H1 (cell line): ENCODE data around the gene SPG7.

Experiments used
- GABPA ChIP-seq: IDR thresholded peaks from 2 replicates; pipeline ENCODE4 v1.6.1; 2011; ENCODE audit warnings: mild to moderate bottlenecking, low read length, moderate library complexity, borderline replicate concordance; ENCODE audit not compliant: insufficient read depth
- TEAD4 ChIP-seq: IDR thresholded peaks from 2 replicates; pipeline ENCODE4 v1.6.1; 2012; ENCODE audit warnings: low read depth, low read length, inconsistent platforms, mixed read lengths
- TF ChIP-seq, protein P1 (sequence below), 3 experiments: IDR thresholded peaks; 1 replicate in 2 of 3; 2 replicates in 1 of 3; pipeline versions ENCODE4 v1.5.1 to v1.6.1; 2011; ENCODE audit warnings: low read length in 3 of 3, mild to moderate bottlenecking in 3 of 3, inconsistent platforms in 2 of 3, low read depth in 1 of 3, moderate library complexity in 1 of 3; ENCODE audit not compliant: insufficient read depth in 1 of 3; ENCODE audit errors: control extremely low read depth in 1 of 3

DNA sequence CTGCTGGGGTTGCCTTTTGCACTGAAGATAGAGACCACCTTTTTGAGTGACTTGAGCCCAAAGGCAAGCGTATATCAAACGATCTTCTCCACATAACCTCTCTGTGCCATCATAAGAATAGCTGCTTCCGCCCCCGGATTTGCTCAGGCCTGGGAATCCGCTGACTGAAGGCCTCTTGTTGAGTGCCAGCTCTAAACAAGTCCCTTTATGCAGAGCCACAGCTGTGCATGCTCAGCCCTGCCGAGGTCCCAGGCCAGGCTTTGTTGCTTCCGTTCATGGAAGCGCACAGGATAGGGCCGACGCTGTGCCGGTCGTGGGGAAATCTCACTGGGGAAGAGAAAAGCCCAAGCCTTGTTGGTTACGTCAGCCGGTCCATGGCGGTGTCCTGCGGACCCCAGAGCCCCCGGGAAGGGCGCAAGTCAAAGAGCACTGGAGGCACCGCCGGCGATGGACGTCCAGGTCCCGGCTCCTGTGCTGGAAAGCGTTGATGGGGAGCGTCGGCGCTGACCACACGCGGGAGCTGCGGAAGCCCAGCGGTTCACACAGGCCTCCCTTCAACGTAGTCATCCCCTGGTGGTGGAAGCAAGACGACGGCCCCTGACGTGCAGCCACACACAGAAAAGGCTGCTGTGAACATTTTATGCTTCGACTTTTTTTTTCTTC is 28.8 kb downstream of the SPG7 start:
- TF ChIP-seq, protein P1, sequence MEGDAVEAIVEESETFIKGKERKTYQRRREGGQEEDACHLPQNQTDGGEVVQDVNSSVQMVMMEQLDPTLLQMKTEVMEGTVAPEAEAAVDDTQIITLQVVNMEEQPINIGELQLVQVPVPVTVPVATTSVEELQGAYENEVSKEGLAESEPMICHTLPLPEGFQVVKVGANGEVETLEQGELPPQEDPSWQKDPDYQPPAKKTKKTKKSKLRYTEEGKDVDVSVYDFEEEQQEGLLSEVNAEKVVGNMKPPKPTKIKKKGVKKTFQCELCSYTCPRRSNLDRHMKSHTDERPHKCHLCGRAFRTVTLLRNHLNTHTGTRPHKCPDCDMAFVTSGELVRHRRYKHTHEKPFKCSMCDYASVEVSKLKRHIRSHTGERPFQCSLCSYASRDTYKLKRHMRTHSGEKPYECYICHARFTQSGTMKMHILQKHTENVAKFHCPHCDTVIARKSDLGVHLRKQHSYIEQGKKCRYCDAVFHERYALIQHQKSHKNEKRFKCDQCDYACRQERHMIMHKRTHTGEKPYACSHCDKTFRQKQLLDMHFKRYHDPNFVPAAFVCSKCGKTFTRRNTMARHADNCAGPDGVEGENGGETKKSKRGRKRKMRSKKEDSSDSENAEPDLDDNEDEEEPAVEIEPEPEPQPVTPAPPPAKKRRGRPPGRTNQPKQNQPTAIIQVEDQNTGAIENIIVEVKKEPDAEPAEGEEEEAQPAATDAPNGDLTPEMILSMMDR (IDR thresholded peaks at IDR 0.05; ENCODE audit: control extremely low read depth in 1 of 3, insufficient read depth in 1 of 3, low read depth in 1 of 3, low read length in 3 of 3), result no peak
- TF ChIP-seq TEAD4 (no peak), GABPA (no peak)
